Fibroblast of skin of right quadriceps (primary cell): Measurements from ENCODE around the gene DCLRE1B.

ENCODE experiments used
- DNase-seq: peaks from one replicate; pipeline ENCODE4 v3.0.0-alpha.2; 2013

DCLRE1B gene

GRCh38 chr1:113950908-113951307 is 45.8 kb downstream of the DCLRE1B start:
- no peak for DNase-seq

- DNase-seq: no peak
Measured at GRCh38 chr1:113951719-113952118, 46.6 kb downstream of the DCLRE1B start.

GRCh38 chr1:113957984-113958383 is 52.9 kb downstream of the DCLRE1B start:
- DNase-seq: no peak

- DNase-seq: no peak
Measured at GRCh38 chr1:113958691-113959090, 53.6 kb downstream of the DCLRE1B start.

- DNase-seq: no peak
Measured at GRCh38 chr1:113963281-113963906, 58.3 kb downstream of the DCLRE1B start.
